Fibroblast of skin of left quadriceps (primary cell): Measurements from ENCODE around the gene PRLR.
A peak's percentile ranks its signal among the peaks of the same experiment; 100 is the strongest.
"Not testable (repeated sequence)": the region's sequence is repeated elsewhere in the genome, so short reads cannot be mapped to it uniquely, and the experiment has no call there.

Experiments used
- DNase-seq, 2 experiments: peaks; one replicate each; pipeline ENCODE4 v3.0.0-alpha.2; 2013; ENCODE audit warnings: low read depth in 2 of 2

Gene PRLR

DNA sequence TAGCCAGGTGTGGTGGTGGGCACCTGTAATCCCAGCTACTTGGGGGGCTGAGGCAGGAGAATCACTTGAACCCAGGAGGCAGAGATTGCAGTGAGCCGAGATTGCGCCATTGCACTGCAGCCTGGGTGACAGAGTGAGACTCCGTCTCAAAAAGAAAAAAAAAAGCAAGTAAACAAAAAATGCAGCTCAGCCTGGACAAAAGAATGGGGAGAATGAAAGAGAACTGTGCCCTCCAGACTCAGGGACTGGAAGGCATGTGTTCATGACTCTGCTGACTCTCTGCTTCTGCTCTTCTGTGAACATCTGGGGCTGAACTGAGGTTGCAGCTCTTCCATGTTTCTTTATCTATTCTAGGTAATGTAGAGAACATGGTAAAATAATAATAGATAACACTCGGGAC, 194.4 kb downstream of the PRLR start:
- DNase-seq: not testable (repeated sequence)

GRCh38 chr5:35035271-35035670, 195.0 kb downstream of the PRLR start:
- DNase-seq: no peak

DNA sequence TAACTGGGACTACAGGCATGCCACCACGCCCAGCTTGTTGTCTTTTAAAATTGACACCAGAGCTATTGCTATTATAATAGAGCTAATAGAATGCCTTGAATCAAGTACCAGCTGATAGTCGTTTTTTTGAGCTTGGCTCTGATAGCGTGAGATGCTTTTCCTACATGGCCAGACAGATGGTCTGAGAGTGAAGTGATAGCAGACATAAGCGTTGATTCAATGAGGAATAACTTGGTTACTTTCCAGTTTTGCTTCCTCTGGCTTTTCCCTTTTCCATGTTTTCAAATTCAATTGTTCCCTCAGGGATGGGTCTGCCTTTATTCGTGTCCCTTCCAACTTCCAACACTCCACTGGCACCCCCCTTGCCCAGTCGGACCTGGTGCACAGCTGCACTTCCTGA, 197.9 kb downstream of the PRLR start:
- DNase-seq: no peak

DNA sequence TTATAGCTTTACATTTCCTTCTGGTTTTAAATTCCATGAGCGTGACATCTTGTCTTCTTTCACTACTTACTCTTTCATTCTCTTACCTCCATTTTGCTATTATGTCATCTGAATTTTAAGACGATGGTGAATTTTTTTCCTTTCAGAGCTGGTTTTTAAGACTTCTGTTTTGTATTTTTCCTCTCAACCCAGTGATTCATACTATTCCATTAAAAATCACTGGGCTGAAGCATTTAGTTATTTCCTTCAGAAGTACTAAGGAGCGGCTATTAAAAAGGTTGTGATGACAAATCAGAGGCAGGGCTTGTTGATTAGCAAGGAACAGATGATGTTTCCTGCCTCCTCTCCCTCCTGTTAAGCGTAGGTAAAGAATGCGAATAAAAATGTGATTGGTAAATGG, 199.0 kb downstream of the PRLR start:
- DNase-seq: peak; percentile 23 to 26

- no peak for DNase-seq
These were observed 199.7 kb downstream of the PRLR start for GRCh38 chr5:35030426-35031100.

DNA sequence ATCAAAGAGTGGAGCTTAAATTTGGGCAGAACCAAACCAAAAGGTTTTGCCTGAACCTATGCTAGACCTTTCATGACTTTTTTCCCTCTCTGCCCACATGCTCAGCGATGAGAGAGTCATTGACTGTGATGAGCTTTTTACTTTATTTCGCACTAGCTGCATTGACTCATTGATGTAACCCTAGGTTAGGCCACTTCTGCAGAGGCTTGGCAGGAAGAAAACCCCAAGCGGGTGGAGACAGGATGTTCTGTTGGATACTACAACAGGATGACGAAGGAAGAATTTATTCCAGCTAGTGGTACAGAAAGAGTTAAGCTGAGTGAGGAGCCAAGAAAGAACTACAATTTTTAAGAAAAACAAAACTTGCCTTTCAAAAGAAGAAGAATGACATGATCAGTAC, 201.0 kb downstream of the PRLR start:
- peak; percentile 32 for DNase-seq

DNA sequence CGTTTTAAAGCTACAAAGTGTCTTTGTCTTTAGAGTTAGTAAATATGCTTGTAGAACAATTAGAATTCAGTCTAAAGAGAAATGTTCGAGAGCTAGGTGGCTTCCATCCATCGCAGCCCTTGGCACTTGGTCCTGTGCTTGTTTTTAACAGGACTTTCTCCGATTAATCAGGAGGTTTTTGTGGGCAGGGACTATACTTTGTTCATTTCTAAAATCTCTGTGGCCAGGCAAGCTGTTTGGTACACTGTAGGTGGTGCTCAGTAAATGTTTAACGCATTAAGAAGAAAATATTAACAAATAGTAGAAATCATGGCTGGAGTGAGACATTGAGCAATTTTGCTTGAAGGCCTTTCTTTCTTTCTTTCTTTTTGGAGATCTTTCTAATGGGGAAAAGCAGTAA, 203.3 kb downstream of the PRLR start:
- DNase-seq: no peak

- no peak for DNase-seq
These were observed 203.9 kb downstream of the PRLR start for GRCh38 chr5:35026280-35026840.

DNA sequence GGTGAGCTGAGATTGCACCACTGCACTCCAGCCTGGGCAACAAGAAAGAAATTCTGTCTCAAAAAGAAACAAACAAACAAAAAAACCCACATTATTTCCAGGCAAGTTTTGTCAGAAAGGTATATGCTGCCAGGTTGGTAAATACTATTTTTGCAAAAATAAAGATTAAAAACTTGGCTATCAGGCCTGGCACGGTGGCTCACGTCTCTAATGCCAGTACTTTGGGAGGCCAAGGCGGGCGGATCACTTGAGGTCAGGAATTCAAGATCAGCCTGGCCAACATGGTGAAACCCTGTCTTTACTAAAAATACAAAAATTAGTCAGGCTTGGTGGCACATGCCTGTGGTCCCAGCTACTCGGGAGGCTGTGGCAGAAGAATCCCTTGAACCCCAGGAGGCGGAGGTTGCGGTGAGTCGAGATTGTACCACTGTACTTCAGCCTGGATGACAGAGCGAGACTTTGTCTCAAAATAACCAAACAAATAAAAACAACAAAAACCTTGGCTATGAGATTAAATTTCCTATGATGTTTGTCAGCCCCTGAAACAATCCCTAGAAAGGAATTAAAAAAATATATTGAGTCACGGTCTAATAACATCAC, 205.3 kb downstream of the PRLR start:
- DNase-seq: no peak

GRCh38 chr5:35023391-35024178, 206.7 kb downstream of the PRLR start:
- no peak for DNase-seq

- no peak for DNase-seq
These were observed 213.9 kb downstream of the PRLR start for GRCh38 chr5:35016174-35017051.

GRCh38 chr5:35015063-35015462, 215.2 kb downstream of the PRLR start:
- DNase-seq: no peak

- no peak for DNase-seq
These were observed 217.5 kb downstream of the PRLR start for GRCh38 chr5:35012796-35013195.

GRCh38 chr5:35012365-35012764, 217.9 kb downstream of the PRLR start:
- DNase-seq: no peak

- DNase-seq: no peak
These were observed 219.6 kb downstream of the PRLR start for GRCh38 chr5:35010676-35011075.

DNA sequence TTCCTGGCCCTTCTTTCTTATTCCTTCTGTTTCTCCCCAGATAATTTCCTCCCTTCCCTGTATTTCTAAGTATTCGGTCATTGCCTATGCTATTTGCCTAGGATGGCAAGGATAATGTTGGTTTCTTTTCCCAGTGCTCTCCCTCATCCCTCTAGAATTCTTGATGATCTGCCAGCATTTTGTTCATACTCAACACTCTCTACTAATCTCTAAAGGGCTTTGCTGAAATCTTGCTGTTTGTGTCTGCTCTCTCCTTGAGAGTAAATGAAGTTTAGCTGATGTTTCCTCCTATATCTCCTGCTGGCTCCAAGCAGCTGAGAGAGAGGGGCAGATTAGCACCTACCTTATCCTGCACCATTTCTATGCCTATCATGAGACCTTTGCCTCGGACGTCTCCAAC, 220.6 kb downstream of the PRLR start:
- DNase-seq: no peak

DNA sequence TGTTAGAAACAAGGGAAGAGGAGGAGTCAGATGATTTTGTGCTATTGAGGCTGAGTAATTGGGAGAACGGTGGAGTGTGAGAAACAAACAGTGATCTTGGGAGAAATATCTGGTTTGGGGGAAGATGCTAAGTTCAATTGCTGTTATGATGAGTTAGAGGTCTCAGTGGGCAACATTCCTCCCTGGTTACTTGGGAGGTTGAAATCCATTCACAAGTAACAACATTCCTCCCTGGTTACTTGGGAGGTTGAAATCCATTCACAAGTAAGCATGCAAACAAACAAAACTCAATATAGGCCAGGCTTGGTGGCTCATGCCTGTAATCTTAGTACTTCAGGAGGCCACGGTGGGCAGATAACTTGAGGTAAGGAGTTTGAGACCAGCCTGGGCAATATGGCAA, 221.3 kb downstream of the PRLR start:
- no peak for DNase-seq

DNA sequence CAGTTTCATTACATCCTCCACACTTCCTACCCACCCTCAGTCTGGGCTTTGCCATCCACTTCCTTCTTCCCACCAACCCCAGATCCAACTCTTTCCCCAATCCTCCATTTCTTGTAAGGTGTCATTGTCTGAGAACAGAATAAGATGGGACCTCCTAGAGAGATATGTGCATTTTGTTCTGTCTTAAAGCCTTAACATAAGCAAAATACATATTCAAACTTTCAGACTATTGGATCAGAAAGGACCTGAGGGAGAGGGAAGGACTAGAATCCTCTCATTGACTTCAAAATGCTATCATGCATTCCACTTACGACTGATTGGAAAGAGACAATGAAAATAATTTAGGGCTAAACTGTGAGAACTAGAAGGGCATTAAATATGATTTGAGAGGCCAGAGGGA, 225.5 kb downstream of the PRLR start:
- DNase-seq: no peak

GRCh38 chr5:35004200-35004599, 226.1 kb downstream of the PRLR start:
- DNase-seq: no peak

DNA sequence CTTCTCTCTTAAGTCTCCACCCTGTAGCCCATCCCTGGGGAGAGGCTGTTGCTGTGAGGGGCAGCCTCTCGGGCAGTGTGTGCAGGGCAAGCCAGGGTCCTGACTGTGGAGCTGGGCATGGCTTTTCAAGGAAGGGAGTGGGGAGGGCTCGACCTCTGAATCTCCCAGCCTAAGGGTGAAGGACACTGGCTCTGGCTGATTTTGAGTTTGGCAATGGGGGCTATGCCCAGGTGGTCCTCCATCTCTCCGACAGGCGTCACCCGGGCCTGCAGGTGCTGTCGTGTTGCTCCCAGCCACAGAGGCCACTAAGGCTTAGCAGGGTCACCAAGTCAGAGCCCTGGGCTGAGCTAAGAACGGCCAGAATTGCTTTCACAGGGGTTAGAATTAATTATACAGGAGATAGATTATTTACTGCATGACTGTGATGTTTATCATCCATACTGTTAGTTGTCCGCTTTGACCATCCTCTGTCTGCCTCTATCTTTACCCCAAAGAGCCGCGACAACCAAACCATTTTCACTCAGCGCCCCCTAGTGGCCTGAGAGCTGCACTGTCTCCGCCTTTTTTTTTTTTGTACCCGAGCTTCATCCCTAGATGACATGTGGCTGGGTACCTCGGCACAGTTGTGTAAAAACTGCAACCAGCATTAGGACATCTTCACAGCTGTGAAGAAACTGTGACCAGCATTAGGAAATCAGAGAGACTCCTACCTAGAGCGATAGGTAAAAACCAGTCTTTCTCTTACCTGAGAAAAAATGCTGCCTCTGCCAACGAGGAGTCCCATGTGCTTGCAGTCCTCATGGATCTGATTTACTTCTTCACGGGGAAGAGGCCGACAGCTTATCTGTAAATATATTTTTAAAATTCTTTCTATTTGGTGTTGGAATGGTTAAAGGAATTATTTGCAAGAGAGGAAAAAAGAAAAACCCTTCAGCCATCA, 227.0 kb downstream of the PRLR start:
- peak; percentile 36 to 40 for DNase-seq

DNA sequence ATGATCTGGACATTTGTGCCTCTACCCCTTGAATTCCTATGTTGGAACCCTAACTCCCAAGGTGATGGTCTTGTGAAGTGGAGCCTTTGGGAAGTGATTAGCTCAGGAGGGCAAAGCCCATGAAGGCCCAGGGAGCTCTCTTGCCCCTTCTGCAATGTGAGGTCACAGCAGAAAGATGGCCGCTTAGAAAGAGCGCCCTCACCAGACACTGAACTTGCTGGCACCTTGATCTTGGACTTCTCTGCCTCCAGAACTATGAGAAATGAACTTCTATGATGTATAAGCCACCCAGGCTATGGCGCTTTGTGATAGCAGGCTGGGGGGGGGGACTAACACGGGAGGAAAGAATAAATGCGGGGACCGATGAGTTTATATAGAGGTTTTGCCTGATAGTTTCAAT, 227.8 kb downstream of the PRLR start:
- DNase-seq: no peak
